HEK293T (cell line): ENCODE data around the gene LEAP2.

Experiments used
- CTCF ChIA-PET: fragments of 350-600 bp; formaldehyde crosslinking; extraction: SDS; loops from one replicate; lab custom pipeline; 2021; ENCODE audit warnings: antibody characterized with exemption, inconsistent platforms; lab: Yijun Ruan, JAX
- POLR2A ChIA-PET: fragments of 350-600 bp; formaldehyde crosslinking; extraction: SDS; loops from one replicate; lab custom pipeline; 2020; ENCODE audit warnings: antibody characterized with exemption, inconsistent platforms; lab: Yijun Ruan, JAX
- DNase-seq: peaks from one replicate; pipeline ENCODE4 v3.0.0; 2012; ENCODE audit warnings: mixed read lengths; ENCODE audit errors: extremely low spot score
- ARNT ChIP-seq: fragments of 450-650 bp; IDR thresholded peaks from 2 replicates; pipeline ENCODE4 v1.6.1; 2017; ENCODE audit warnings: mild to moderate bottlenecking
- BHLHE40 ChIP-seq: fragments of 450-650 bp; IDR thresholded peaks from 2 replicates; pipeline ENCODE4 v1.6.1; 2016; ENCODE audit warnings: mild to moderate bottlenecking, moderate library complexity, borderline replicate concordance
- CTBP1 ChIP-seq: fragments of 450-650 bp; IDR thresholded peaks from 2 replicates; pipeline ENCODE4 v1.6.1; 2016; ENCODE audit warnings: borderline replicate concordance
- ELF4 ChIP-seq: fragments of 450-650 bp; IDR thresholded peaks from 2 replicates; pipeline ENCODE4 v1.6.1; 2017; ENCODE audit warnings: antibody characterized with exemption
- FOXA1 ChIP-seq: fragments of 450-650 bp; IDR thresholded peaks from 2 replicates; pipeline ENCODE4 v1.6.1; 2016; ENCODE audit warnings: mild to moderate bottlenecking
- FOXK2 ChIP-seq: fragments of 450-650 bp; IDR thresholded peaks from 2 replicates; pipeline ENCODE4 v1.6.1; 2016; ENCODE audit warnings: mild to moderate bottlenecking
- FOXM1 ChIP-seq: fragments of 450-650 bp; IDR thresholded peaks from 2 replicates; pipeline ENCODE4 v1.6.1; 2017; ENCODE audit warnings: mild to moderate bottlenecking, borderline replicate concordance
- HDGF ChIP-seq: fragments of 450-650 bp; IDR thresholded peaks from 2 replicates; pipeline ENCODE4 v1.6.1; 2017; ENCODE audit warnings: antibody characterized with exemption, borderline replicate concordance
- L3MBTL2 ChIP-seq: fragments of 450-650 bp; conservative IDR thresholded peaks from 2 replicates; pipeline ENCODE4 v1.6.1; 2016; ENCODE audit warnings: mild to moderate bottlenecking
- LEF1 ChIP-seq: fragments of 450-650 bp; IDR thresholded peaks from 2 replicates; pipeline ENCODE4 v1.6.1; 2017; ENCODE audit warnings: mild to moderate bottlenecking, borderline replicate concordance
- NFRKB ChIP-seq: fragments of 450-650 bp; IDR thresholded peaks from 2 replicates; pipeline ENCODE4 v1.6.1; 2016; ENCODE audit warnings: mild to moderate bottlenecking, moderate library complexity
- SP1 ChIP-seq: fragments of 450-650 bp; IDR thresholded peaks from 2 replicates; pipeline ENCODE4 v1.6.1; 2017
- SUZ12 ChIP-seq: fragments of 450-650 bp; IDR thresholded peaks from 2 replicates; pipeline ENCODE4 v1.6.1; 2016; ENCODE audit warnings: mild to moderate bottlenecking
- TARDBP ChIP-seq: fragments of 450-650 bp; IDR thresholded peaks from 2 replicates; pipeline ENCODE4 v1.6.1; 2016
- ZNF384 ChIP-seq: fragments of 450-650 bp; IDR thresholded peaks from 2 replicates; pipeline ENCODE4 v1.6.1; 2016
- TF ChIP-seq, protein P1 (sequence below): fragments of 450-650 bp; IDR thresholded peaks from 2 replicates; pipeline ENCODE4 v1.6.1; 2016

The LEAP2 gene

DNA sequence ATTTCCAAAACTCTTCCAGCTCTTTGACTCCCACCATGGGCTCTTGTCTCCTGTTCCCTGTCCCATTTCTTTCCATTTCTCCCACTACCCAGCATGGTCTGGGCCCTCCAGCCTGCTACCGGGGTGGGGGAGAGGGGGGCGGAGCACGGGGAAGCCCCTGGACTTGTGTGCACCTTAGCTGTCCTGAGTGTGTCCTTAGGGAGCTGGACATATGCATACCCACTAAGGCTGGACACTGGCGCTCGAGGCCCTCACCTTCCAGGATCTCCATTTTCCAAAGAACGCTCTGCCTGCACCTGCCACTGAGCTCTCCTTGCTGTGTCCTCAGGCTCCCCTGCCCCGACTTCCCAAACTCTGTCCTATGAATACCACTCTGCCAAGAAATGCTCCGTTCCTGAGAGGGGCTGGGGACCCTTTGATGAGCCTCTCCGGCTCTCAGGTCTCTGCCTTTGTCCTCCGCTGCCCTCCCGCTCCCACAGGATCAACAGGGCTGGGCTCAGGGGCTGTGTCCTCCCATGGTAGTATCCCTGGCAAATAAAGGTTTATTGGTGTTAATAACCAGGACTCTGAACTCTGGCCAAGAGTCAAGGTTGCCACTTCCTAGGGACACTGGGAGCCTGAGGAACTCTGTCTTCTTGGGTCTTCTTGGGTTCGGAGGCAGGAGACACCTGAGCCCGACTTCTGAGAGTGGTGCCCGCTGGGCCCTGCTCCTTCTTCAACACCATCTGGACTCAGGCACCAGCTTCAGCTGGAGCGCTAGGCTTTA, 42.2 kb upstream of the LEAP2 start:
- no peak for DNase-seq
- TF ChIP-seq HDGF, result no peak
- TF ChIP-seq ELF4, result no peak
- no peak for TF ChIP-seq BHLHE40
- POLR2A ChIA-PET, result interaction anchor here (1.0 to 4.2 kb wide), 9 partner anchors 11 to 93 kb away, joined by 3 to 29 read pairs (median 4); partner anchors contain the start of genes GDF9, KIF3A and UQCRQ
- CTCF ChIA-PET, result interaction anchor here (4.5 kb wide), 1 partner anchor 11 kb away, joined by 21 read pairs; no protein-coding TSS in a partner anchor

DNA sequence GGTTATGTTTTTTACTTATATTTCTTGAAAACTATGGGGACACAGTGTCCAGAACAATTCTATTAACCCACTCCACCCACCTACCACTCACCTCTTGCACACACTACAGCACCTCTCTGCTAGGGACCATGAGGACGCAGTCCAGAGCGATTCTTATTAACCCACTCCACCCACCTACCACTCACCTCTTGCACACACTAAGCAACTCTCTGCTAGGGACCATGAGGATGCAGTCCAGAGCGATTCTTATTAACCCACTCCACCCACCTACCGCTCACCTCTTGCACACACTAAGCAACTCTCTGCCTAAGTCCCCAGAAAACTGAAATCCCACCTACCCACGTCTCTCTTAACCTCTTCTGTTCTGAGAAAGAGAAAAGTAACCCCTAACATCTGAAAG, 40.9 kb upstream of the LEAP2 start:
- ChIA-PET CTCF (interaction anchor here (4.5 kb wide), 1 partner anchor 12 kb away, joined by 21 read pairs; no protein-coding TSS in a partner anchor), POLR2A (interaction anchor here (0.8 to 4.2 kb wide), 3 partner anchors 12 to 35 kb away, joined by 3 to 29 read pairs (median 22); partner anchors contain the start of genes GDF9 and UQCRQ)
- TF ChIP-seq HDGF (no peak), CTBP1 (no peak), BHLHE40 (no peak), L3MBTL2 (no peak), LEF1 (no peak)

DNA sequence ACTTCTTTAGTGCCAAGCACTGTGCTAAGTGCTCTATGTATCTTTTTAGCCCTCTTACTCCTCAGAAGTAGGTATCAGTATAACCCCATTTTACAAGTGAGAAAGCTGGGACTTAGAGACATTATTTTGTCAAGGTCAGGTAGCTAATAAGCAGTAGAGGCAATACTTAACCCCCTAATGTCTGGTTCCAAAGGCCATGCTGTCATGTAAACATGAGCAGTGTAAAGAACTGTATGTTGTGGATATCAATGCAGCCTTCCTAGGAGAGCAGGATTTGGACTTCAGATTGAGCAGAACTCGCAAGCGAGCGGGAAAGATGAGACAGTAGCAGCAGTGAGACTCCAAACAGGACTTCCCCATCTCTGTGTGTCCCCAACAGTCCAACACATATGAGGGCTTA, 39.4 kb upstream of the LEAP2 start:
- DNase-seq, result no peak
- ChIA-PET POLR2A (interaction anchor here (1.2 to 2.2 kb wide), 3 partner anchors 31 to 218 kb away, joined by 3 to 13 read pairs (median 4); partner anchors contain the start of genes GDF9, HSPA4, KIF3A and UQCRQ), CTCF (interaction anchor here (2.5 kb wide), 1 partner anchor 14 kb away, joined by 12 read pairs; no protein-coding TSS in a partner anchor)
- TF ChIP-seq BHLHE40, result no peak
- TF ChIP-seq CTBP1, result no peak
- no peak for TF ChIP-seq NFRKB
- no peak for TF ChIP-seq ARNT
- TF ChIP-seq ELF4, result no peak
- no peak for TF ChIP-seq LEF1
- no peak for TF ChIP-seq FOXK2
- TF ChIP-seq L3MBTL2, result no peak
- TF ChIP-seq FOXA1, result no peak
- TF ChIP-seq, protein P1, sequence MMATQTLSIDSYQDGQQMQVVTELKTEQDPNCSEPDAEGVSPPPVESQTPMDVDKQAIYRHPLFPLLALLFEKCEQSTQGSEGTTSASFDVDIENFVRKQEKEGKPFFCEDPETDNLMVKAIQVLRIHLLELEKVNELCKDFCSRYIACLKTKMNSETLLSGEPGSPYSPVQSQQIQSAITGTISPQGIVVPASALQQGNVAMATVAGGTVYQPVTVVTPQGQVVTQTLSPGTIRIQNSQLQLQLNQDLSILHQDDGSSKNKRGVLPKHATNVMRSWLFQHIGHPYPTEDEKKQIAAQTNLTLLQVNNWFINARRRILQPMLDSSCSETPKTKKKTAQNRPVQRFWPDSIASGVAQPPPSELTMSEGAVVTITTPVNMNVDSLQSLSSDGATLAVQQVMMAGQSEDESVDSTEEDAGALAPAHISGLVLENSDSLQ, result no peak
- no peak for TF ChIP-seq SP1
- TF ChIP-seq FOXM1, result no peak
- TF ChIP-seq ZNF384, result no peak
- no peak for TF ChIP-seq SUZ12
- no peak for TF ChIP-seq HDGF
- TF ChIP-seq TARDBP, result no peak

More for the DNA sequence above, 40.9 kb upstream of the LEAP2 start:
- no peak for DNase-seq

DNA sequence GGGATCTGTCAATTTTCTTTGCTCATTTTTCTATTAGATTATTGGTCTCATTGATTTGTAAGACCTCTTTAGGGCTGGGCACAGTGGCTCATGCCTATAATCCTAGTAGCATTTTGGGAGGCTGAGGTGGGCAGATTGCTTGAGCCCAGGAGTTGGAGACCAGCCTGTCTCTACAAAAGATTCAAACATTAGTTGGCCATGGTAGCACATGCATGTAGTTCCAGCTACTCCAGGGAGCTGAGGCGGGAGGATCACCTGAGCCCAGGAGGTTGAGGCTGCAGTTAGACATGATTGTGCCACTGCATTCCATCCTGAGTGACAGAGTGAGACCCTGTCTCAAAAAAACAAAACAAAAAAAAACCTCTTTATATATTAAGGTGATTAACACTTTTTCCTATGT, 36.6 kb upstream of the LEAP2 start:
- POLR2A ChIA-PET, result no interaction called here

DNA sequence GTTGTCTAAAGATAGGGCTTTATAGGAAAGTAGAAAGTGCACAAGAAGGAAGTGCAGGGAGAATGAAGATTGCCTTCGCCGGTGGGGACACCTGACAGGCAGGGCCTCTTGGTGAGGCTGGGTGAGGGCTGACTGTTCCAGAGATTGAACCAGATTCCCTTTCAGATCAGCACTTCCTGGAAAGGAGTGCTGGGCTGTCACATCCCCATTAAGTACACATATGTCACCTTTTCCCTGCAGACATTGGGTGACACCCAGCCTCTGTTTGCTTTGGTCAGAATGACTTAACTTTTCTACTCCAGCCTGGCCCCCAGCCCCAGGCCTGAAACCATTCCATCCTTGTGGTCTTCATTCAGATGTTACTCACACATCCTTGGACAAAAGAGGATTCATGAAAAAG, 35.6 kb upstream of the LEAP2 start:
- ChIA-PET POLR2A (no interaction called here), CTCF (no interaction called here)
- TF ChIP-seq NFRKB, result no peak
- TF ChIP-seq, protein P1, result 0 out of 2 replicates have a peak, but pooled peaks have one; percentile 20
- no peak for DNase-seq

More for the DNA sequence above, 36.6 kb upstream of the LEAP2 start:
- CTCF ChIA-PET, result no interaction called here
- TF ChIP-seq ZNF384 (no peak), CTBP1 (no peak), SP1 (no peak), TARDBP (no peak), FOXM1 (no peak), HDGF (no peak), BHLHE40 (no peak)
- no peak for DNase-seq

DNA sequence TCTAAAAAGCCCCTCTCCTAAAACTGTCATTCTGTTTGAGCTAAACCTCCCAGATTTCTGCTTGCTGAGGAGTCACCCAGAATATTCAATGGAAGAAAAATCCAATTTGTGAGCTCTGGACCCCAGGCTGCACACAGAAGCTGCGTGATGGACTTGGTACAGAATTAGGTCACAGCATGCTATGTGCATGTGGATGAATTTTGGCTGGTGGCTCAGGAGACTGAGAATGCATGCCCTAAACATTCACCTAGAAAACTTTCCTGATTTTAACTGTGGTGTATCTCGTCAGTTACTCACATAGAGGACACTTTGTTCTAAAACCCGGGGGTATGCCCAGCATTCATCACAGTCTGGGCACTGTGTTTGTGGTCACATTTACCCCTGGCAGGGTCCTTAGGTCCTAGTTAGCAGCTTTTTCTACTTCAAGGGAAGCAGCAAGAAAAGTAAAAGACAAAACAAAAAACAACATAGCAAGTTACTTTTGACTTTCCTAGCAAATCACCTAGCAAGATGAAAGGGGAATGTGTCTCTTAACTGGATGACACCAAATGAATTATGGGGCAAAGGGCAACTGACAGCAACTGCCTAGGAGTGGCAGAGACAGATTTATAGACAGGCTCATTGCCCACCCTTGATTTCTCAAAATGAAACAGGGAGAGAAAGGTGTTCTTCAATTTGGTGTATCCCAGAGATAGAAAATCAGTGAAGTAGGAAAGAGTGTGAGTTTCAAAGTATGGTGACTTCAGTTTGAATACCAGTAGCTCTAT, 34.8 kb upstream of the LEAP2 start:
- ChIA-PET CTCF (interaction anchor here (0.9 kb wide), 1 partner anchor 18 kb away, joined by 3 read pairs; no protein-coding TSS in a partner anchor), POLR2A (interaction anchor here (0.8 kb wide), 1 partner anchor 28 kb away, joined by 4 read pairs; the partner anchor contains the start of gene UQCRQ)
- TF ChIP-seq HDGF (no peak), BHLHE40 (no peak), CTBP1 (no peak), ARNT (no peak), SUZ12 (no peak), FOXA1 (no peak)
- DNase-seq, result no peak
